Stimulated activated CD8-positive, alpha-beta memory T cell treated with anti-CD3 and anti-CD28 coated beads, Interleukin-12 subunit alpha, Interleukin-12 subunit beta, amount 100 ng/mL, for 24 hours (primary cell): ENCODE measurements around the gene EML5.

ENCODE experiments used
- DNase-seq: peaks from one replicate; pipeline ENCODE4 v3.0.0-alpha.2; 2020; ENCODE audit errors: extremely low read depth

The EML5 gene

GRCh38 chr14:88562831-88563686 lies 229.7 kb downstream of the EML5 start, which contains the start of gene ZC3H14:
Gene ZC3H14, plus strand, starts transcription at chr14:88563037. Its CDS starts 97 bp downstream, at chr14:88563134.
- peak; percentile 68 for DNase-seq

GRCh38 chr14:88562532-88562830 lies 230.3 kb downstream of the EML5 start:
- DNase-seq: no peak
